GM12892 (cell line): Measurements from ENCODE around the gene OOSP1.

Source experiments
- POLR2A ChIP-seq: IDR thresholded peaks from 2 replicates; pipeline ENCODE4 v1.6.1; 2011; ENCODE audit warnings: low read depth, low read length, control low read depth
- POLR2AphosphoS5 ChIP-seq: IDR thresholded peaks from 2 replicates; pipeline ENCODE4 v1.6.1; 2011; ENCODE audit warnings: low read depth, low read length, control low read depth
- TAF1 ChIP-seq: IDR thresholded peaks from 2 replicates; pipeline ENCODE4 v1.6.1; 2011; ENCODE audit warnings: low read depth, mild to moderate bottlenecking, control low read depth, low read length, borderline replicate concordance

DNA sequence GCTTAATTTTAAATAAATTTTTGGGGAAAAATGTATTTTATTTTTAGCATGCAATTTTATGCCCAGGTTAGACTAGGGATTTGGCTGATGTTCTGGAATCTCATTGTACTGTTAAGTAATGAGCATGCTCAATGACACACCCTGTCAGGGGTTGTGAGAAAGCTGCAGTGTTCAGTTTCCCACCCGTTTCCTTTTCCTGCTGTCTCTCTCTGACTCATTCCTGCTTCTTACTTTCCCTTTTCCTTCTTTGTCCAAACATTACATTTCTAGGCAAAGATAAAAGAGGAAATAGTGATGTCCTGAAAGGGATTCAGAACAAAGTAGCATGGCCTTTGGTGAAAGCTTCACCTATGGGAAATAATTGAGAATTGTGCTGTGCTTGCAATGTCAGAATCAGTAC lies 36.9 kb upstream of the OOSP1 start:
- no peak for TF ChIP-seq POLR2AphosphoS5
- TF ChIP-seq POLR2A, result no peak
- no peak for TF ChIP-seq TAF1
